OCI-LY7 (cell line): Measurements from ENCODE around the gene UQCRC2. TPM values are rescaled to one million over a fixed set of nuclear protein-coding genes. Genes with fewer than 3 reads are reported as not detected.
"Not testable (repeated sequence)": the region's sequence is repeated elsewhere in the genome, so short reads cannot be mapped to it uniquely, and the experiment has no call there.

Source experiments
- BruUV-seq: library from RNA; stranded (reverse); fragments of 400-500 nt; replicated peaks from 2 replicates; lab custom pipeline; 2021; lab: Mats Ljungman, UMichigan
- CTCF ChIA-PET: fragments of 300-600 bp; sonication (Branson Sonifier 250); formaldehyde crosslinking; loops from one replicate; lab custom pipeline; 2022; ENCODE audit warnings: antibody characterized with exemption; ENCODE audit not compliant: unreplicated experiment; lab: Charles Lee
- POLR2A ChIA-PET: fragments of 300-600 bp; sonication (Branson Sonifier 250); formaldehyde crosslinking; loops from one replicate; lab custom pipeline; 2022; ENCODE audit warnings: antibody characterized with exemption; lab: Charles Lee
- DNase-seq: peaks from one replicate; pipeline ENCODE4 v3.0.0-alpha.2; 2015; ENCODE audit warnings: low spot score
- H2AFZ ChIP-seq: fragments of 200-600 bp; sonication (generic), shearing (Covaris generic); 2 replicates; pipeline ENCODE4 v1.6.1; 2014; ENCODE audit warnings: mild to moderate bottlenecking, antibody characterized with exemption, low read length, moderate library complexity
- H3K27ac ChIP-seq: fragments of 200-600 bp; sonication (generic); 2 replicates; pipeline ENCODE4 v1.5.1; 2014; ENCODE audit warnings: mixed run types, low read depth, mild to moderate bottlenecking, moderate library complexity, low read length, inconsistent platforms; ENCODE audit not compliant: poor library complexity, severe bottlenecking
- H3K36me3 ChIP-seq: fragments of 200-600 bp; sonication (generic); 2 replicates; pipeline ENCODE4 v1.6.1; 2014; ENCODE audit warnings: mild to moderate bottlenecking, antibody characterized with exemption, low read length, moderate library complexity, mixed read lengths; ENCODE audit not compliant: insufficient read depth
- H3K4me1 ChIP-seq: fragments of 200-600 bp; sonication (generic); 2 replicates; pipeline ENCODE4 v1.5.1; 2014; ENCODE audit warnings: mild to moderate bottlenecking, low read length; ENCODE audit not compliant: insufficient read depth, poor library complexity, severe bottlenecking
- H3K4me2 ChIP-seq: fragments of 200-600 bp; sonication (generic); 2 replicates; pipeline ENCODE4 v1.6.1; 2014; ENCODE audit warnings: mild to moderate bottlenecking, low read length
- H3K4me3 ChIP-seq: fragments of 200-600 bp; sonication (generic); 2 replicates; pipeline ENCODE4 v1.5.1; 2014; ENCODE audit warnings: mild to moderate bottlenecking, low read depth, low read length; ENCODE audit not compliant: poor library complexity, severe bottlenecking
- H3K79me2 ChIP-seq: fragments of 200-600 bp; sonication (generic); 2 replicates; pipeline ENCODE4 v1.6.1; 2016; ENCODE audit warnings: low read depth, mild to moderate bottlenecking, low read length, moderate library complexity, mixed read lengths; ENCODE audit not compliant: insufficient read depth
- H3K9me2 ChIP-seq: fragments of 200-600 bp; sonication (generic); 2 replicates; pipeline ENCODE4 v1.6.1; 2016; ENCODE audit warnings: mild to moderate bottlenecking, low read length, mixed read lengths; ENCODE audit not compliant: insufficient read depth
- H3K9me3 ChIP-seq: fragments of 200-600 bp; sonication (generic); 2 replicates; pipeline ENCODE4 v1.6.1; 2014; ENCODE audit warnings: mild to moderate bottlenecking, mixed run types, low read length, mixed read lengths
- H4K20me1 ChIP-seq: fragments of 200-600 bp; sonication (generic); 2 replicates; pipeline ENCODE4 v1.6.1; 2014; ENCODE audit warnings: mild to moderate bottlenecking, antibody characterized with exemption, low read length, moderate library complexity, mixed read lengths; ENCODE audit not compliant: insufficient read depth
- EZH2phosphoT487 ChIP-seq: fragments of 200-600 bp; sonication (generic); IDR thresholded peaks from 2 replicates; pipeline ENCODE4 v1.6.1; 2018; ENCODE audit warnings: low read depth, borderline replicate concordance, mild to moderate bottlenecking, mixed run types, antibody characterized with exemption, low read length, moderate library complexity, mixed read lengths
- intact Hi-C: fragments of 100-400 bp; cut with micrococcal nuclease; formaldehyde crosslinking; loops from one replicate; pipeline ENCODE4 v1.10.0; 2022; ENCODE audit not compliant: unreplicated experiment
- total RNA-seq, 2 experiments: library from RNA; depleted of rRNA in 1 of 2; stranded (reverse); fragments of >200 nt in 1 of 2; shearing (Covaris generic) in 1 of 2; gene quantifications; 2 replicates each; pipeline ENCODE4 v1.2.3, GENCODE V29; 2014 to 2022
- TF ChIP-seq, protein P1 (sequence below): fragments of 200-600 bp; sonication (generic); conservative IDR thresholded peaks from 2 replicates; pipeline ENCODE4 v1.5.1; 2014; ENCODE audit warnings: mild to moderate bottlenecking, antibody characterized with exemption, low read length, moderate library complexity, mixed read lengths

The UQCRC2 gene
- total RNA-seq, 2 experiments from 2014 or later, result 121 to 210 TPM

DNA sequence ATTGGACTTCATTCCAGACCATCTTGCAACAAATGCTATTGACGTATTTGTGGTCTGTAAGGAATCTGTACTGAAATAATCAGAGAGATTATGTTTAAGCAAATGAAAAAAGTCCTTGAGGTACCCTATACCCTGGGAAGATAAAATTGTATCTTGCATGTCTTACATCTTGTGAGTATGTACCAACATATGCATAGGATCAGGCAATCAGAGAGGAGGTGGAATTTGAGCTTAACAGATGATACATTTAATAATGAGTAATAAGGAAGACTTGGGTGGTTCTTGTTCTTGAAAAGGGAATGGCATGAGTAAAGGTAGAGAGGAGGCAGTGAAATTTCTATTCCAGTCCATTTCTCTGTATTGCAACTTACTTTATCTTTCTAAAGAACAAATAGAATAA is 65.4 kb downstream of the UQCRC2 start:
- TF ChIP-seq, protein P1, sequence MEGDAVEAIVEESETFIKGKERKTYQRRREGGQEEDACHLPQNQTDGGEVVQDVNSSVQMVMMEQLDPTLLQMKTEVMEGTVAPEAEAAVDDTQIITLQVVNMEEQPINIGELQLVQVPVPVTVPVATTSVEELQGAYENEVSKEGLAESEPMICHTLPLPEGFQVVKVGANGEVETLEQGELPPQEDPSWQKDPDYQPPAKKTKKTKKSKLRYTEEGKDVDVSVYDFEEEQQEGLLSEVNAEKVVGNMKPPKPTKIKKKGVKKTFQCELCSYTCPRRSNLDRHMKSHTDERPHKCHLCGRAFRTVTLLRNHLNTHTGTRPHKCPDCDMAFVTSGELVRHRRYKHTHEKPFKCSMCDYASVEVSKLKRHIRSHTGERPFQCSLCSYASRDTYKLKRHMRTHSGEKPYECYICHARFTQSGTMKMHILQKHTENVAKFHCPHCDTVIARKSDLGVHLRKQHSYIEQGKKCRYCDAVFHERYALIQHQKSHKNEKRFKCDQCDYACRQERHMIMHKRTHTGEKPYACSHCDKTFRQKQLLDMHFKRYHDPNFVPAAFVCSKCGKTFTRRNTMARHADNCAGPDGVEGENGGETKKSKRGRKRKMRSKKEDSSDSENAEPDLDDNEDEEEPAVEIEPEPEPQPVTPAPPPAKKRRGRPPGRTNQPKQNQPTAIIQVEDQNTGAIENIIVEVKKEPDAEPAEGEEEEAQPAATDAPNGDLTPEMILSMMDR, result no peak
- TF ChIP-seq EZH2phosphoT487, result no peak
- Histone ChIP-seq H3K4me3 (no peak overlapping the region), H3K36me3 (no peaks in the 10 kb centered on the region), H2AFZ (no peak overlapping the region), H3K4me1 (peaks cover 12% of the 10 kb centered on the region), H3K79me2 (0 out of 2 replicates have a peak, but pooled peaks cover 13% of the 10 kb centered on the region), H3K9me2 (no peaks in the 10 kb centered on the region), H3K27ac (no peak overlapping the region), H3K9me3 (no peaks in the 10 kb centered on the region), H4K20me1 (no peaks in the 10 kb centered on the region), H3K4me2 (no peak overlapping the region)
- CTCF ChIA-PET, result no interaction called here
- intact Hi-C loops, result no loop called here
- DNase-seq, result no peak
- BruUV-seq, result no TSS peak
- POLR2A ChIA-PET, result no interaction called here

DNA sequence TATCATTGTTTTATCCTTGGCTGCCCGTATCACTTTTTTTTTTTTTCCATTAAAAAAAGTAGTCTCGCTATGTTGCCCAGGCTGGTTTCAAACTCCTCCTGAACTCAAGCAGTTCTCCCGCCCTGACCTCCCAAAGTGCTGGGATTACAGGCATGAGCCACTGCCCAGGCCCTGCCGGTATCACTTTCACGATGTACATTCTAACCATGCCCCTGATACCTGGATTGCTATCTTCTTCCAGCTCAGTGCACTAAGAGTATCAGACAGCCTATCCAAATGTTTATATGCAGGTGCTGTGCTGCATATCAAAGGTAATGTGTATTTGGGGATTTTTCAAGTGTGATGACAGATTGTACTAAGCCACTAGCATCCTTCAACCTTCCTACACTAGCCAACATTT is 69.0 kb downstream of the UQCRC2 start:
- no peak overlapping the region for H2AFZ ChIP-seq
- H3K9me3 ChIP-seq, result no peaks in the 10 kb centered on the region
- TF ChIP-seq, protein P1, result no peak
- no peak for TF ChIP-seq EZH2phosphoT487
- peaks cover 4% of the 10 kb centered on the region for H3K4me1 ChIP-seq
- intact Hi-C loops, result no loop called here
- H3K79me2 ChIP-seq, result no peaks in the 10 kb centered on the region
- no peak for DNase-seq
- BruUV-seq, result no TSS peak
- no peaks in the 10 kb centered on the region for H3K36me3 ChIP-seq
- POLR2A ChIA-PET, result interaction anchor here (0.6 kb wide), 1 partner anchor 28 kb away, joined by 3 read pairs; no protein-coding TSS in a partner anchor
- no peak overlapping the region for H3K27ac ChIP-seq
- no peaks in the 10 kb centered on the region for H3K9me2 ChIP-seq
- no peak overlapping the region for H3K4me2 ChIP-seq
- no peaks in the 10 kb centered on the region for H4K20me1 ChIP-seq
- no peak overlapping the region for H3K4me3 ChIP-seq
- CTCF ChIA-PET, result no interaction called here

DNA sequence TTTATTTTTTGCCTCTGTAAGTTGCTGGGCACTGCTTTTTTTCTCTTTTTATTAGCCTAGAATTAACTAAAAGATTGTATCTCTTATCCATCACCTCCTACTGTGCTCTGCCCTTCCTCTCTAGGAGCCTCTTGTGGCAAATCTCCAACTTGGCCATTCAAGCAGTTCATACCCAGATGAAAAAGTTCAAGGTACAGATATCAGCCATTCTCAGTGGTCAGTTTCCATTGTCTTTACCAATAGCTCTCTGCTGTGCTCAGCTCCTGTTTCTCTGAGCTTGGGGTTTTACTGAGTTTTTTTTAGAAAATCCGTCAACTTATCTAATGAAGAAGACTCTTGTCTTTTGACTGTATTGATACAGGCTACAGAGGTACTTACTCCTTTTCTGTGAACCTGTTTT is 70.3 kb downstream of the UQCRC2 start:
- H3K4me1 ChIP-seq, result peaks cover 12% of the 10 kb centered on the region
- no peaks in the 10 kb centered on the region for H3K9me3 ChIP-seq
- intact Hi-C loops, result no loop called here
- no peaks in the 10 kb centered on the region for H3K9me2 ChIP-seq
- no peak overlapping the region for H2AFZ ChIP-seq
- H3K27ac ChIP-seq, result no peak overlapping the region
- TF ChIP-seq EZH2phosphoT487, result no peak
- TF ChIP-seq, protein P1, result no peak
- no peaks in the 10 kb centered on the region for H3K36me3 ChIP-seq
- no peak overlapping the region for H3K4me3 ChIP-seq
- no peaks in the 10 kb centered on the region for H4K20me1 ChIP-seq
- CTCF ChIA-PET, result no interaction called here
- no peak overlapping the region for H3K4me2 ChIP-seq
- no peak for DNase-seq
- no TSS peak for BruUV-seq
- no peaks in the 10 kb centered on the region for H3K79me2 ChIP-seq
- POLR2A ChIA-PET, result interaction anchor here (0.7 kb wide), 1 partner anchor 17 kb away, joined by 3 read pairs; no protein-coding TSS in a partner anchor

DNA sequence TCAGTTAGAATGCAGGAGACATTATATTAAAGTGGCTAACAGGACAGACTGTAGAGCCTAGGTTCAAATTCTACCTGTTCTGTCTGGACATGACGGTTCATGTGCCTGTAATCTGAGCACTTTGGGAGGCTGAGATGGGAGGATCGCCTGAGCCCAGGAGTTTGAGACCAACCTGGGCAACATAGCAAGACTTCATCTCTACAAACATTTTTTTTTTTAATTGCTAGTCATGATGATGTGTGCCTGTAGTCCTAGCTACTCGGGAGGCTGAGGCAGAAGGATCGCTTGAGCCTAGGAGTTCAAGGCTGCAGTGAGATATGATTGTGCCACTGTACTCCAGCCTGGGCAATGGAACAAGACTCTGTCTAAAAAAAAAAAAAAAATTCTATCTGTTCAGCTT is 71.6 kb downstream of the UQCRC2 start:
- H3K4me1 ChIP-seq, result peaks cover 12% of the 10 kb centered on the region
- intact Hi-C loops, H3K4me3 ChIP-seq, H3K27ac ChIP-seq, H3K9me2 ChIP-seq, H3K9me3 ChIP-seq, BruUV-seq, H2AFZ ChIP-seq, DNase-seq, H3K4me2 ChIP-seq, H3K79me2 ChIP-seq, H4K20me1 ChIP-seq, H3K36me3 ChIP-seq, CTCF ChIA-PET: not testable (repeated sequence)
- POLR2A ChIA-PET, result interaction anchor here (0.7 kb wide), 2 partner anchors 18 to 360 kb away, joined by 3 read pairs; no protein-coding TSS in a partner anchor
